HepG2 (cell line): ENCODE data around the gene EFNA4. TPM values are rescaled to one million over a fixed set of nuclear protein-coding genes. Genes with fewer than 3 reads are reported as not detected.

Experiments used
- ATAC-seq: fragments of 200-7000 bp; cut with Tn5 transposase; 3 replicates; pipeline ENCODE4 v1.9.1; 2020; ENCODE audit warnings: mild to moderate bottlenecking, moderate library complexity
- BruUV-seq: library from RNA; stranded (reverse); fragments of 400-500 nt; replicated peaks from 2 replicates; lab custom pipeline; 2021; lab: Mats Ljungman, UMichigan
- CTCF ChIA-PET: fragments of 300-600 bp; formaldehyde crosslinking; extraction: SDS; loops from one replicate; lab custom pipeline; 2021; ENCODE audit warnings: low total read pairs, inconsistent platforms, low intra/inter-chr PET ratio; lab: Yijun Ruan, JAX
- POLR2A ChIA-PET: fragments of 350-600 bp; sonication (Branson Sonifier 250); formaldehyde crosslinking; loops from one replicate; lab custom pipeline; 2020; ENCODE audit warnings: antibody characterized with exemption, inconsistent platforms; lab: Yijun Ruan, JAX
- DNase-seq: peaks from one replicate; pipeline ENCODE4 v3.0.0-alpha.2; 2015; ENCODE audit warnings: low spot score
- FAIRE-seq: peaks from 3 replicates; lab custom pipeline; 2011; peaks lifted over from hg19 to GRCh38; lab: Jason Lieb, UNC
- H2AFZ ChIP-seq: one replicate; pipeline ENCODE4 v1.6.1; 2011; ENCODE audit warnings: low read length, inconsistent platforms
- H3K27ac ChIP-seq: fragments of 300-600 bp; 3 replicates; pipeline ENCODE4 v1.8.0; 2011; ENCODE audit warnings: mixed run types, mild to moderate bottlenecking, mixed read lengths, low read length, inconsistent platforms; ENCODE audit not compliant: insufficient read depth; ENCODE audit errors: extremely low read length
- H3K27me3 ChIP-seq, 2 experiments: fragments of 200-600 bp in 1 of 2; 2 replicates in 1 of 2; 3 replicates in 1 of 2; pipeline versions ENCODE4 v1.6.0 to v1.8.0; 2011; ENCODE audit warnings: low read length in 2 of 2, mild to moderate bottlenecking in 2 of 2, moderate library complexity in 2 of 2, inconsistent platforms in 1 of 2; ENCODE audit not compliant: insufficient read depth in 2 of 2, control insufficient read depth in 1 of 2
- H3K36me3 ChIP-seq, 2 experiments: fragments of 200-600 bp in 1 of 2; replicated peaks in 1 of 2; 2 replicates in 1 of 2; 3 replicates in 1 of 2; pipeline versions ENCODE4 v1.5.1 to v1.8.0; 2011; ENCODE audit warnings: low read length in 2 of 2, inconsistent platforms in 1 of 2; ENCODE audit not compliant: insufficient read depth in 2 of 2, control insufficient read depth in 1 of 2
- H3K4me1 ChIP-seq: 2 replicates; pipeline ENCODE4 v1.5.1; 2012; ENCODE audit warnings: low read length, inconsistent platforms; ENCODE audit not compliant: insufficient read depth
- H3K4me2 ChIP-seq: 2 replicates; pipeline ENCODE4 v1.6.0; 2011; ENCODE audit warnings: low read depth, low read length, inconsistent platforms
- H3K4me3 ChIP-seq, 3 experiments: fragments of 200-600 bp in 1 of 3; sonication (generic), shearing (Covaris generic) in 1 of 3; replicated peaks in 1 of 3; 2 replicates each; pipeline ENCODE4 v1.5.1; 2011 to 2016; ENCODE audit warnings: low read length in 3 of 3, inconsistent platforms in 2 of 3, low read depth in 2 of 3, mild to moderate bottlenecking in 2 of 3, control low read depth in 1 of 3, mixed read lengths in 1 of 3; ENCODE audit not compliant: insufficient read depth in 1 of 3
- H3K79me2 ChIP-seq: one replicate; pipeline ENCODE4 v1.6.1; 2011; ENCODE audit warnings: low read length, inconsistent platforms; ENCODE audit not compliant: insufficient read depth
- H3K9ac ChIP-seq: 2 replicates; pipeline ENCODE4 v1.6.0; 2011; ENCODE audit warnings: mild to moderate bottlenecking, low read depth, low read length, inconsistent platforms; ENCODE audit not compliant: insufficient read depth
- H3K9me3 ChIP-seq: 2 replicates; pipeline ENCODE4 v1.5.1; 2012; ENCODE audit warnings: mild to moderate bottlenecking, low read length
- H4K20me1 ChIP-seq: 2 replicates; pipeline ENCODE4 v1.6.0; 2011; ENCODE audit warnings: inconsistent platforms, mild to moderate bottlenecking, low read length, moderate library complexity; ENCODE audit not compliant: insufficient read depth
- KDM5B ChIP-seq: sonication (generic); formaldehyde crosslinking; IDR thresholded peaks from 2 replicates; pipeline ENCODE4 v1.4.0; 2020; ENCODE audit warnings: missing genetic modification reagents, mild to moderate bottlenecking, borderline replicate concordance
- MAF1 ChIP-seq: sonication (generic); formaldehyde crosslinking; IDR thresholded peaks from 2 replicates; pipeline ENCODE4 v1.5.0; 2020; ENCODE audit warnings: missing genetic modification reagents, borderline replicate concordance
- NR2F6 ChIP-seq, 2 experiments: IDR thresholded peaks; 2 replicates each; pipeline ENCODE4 v1.6.1; 2016; ENCODE audit warnings: antibody characterized with exemption in 1 of 2, mild to moderate bottlenecking in 1 of 2
- POGK ChIP-seq: sonication (generic); formaldehyde crosslinking; conservative IDR thresholded peaks from 2 replicates; pipeline ENCODE4 v1.8.0; 2022; ENCODE audit warnings: mild to moderate bottlenecking, moderate library complexity, missing genetic modification reagents
- SAFB2 ChIP-seq: sonication (generic); formaldehyde crosslinking; IDR thresholded peaks from 2 replicates; pipeline ENCODE4 v1.5.1; 2020; ENCODE audit warnings: missing genetic modification reagents, low read depth, mild to moderate bottlenecking, borderline replicate concordance
- SAP130 ChIP-seq: IDR thresholded peaks from 2 replicates; pipeline ENCODE4 v1.6.1; 2016; ENCODE audit warnings: low read depth
- SNAI1 ChIP-seq: sonication (generic); formaldehyde crosslinking; IDR thresholded peaks from 2 replicates; pipeline ENCODE4 v1.5.0; 2020; ENCODE audit warnings: mild to moderate bottlenecking, missing genetic modification reagents, borderline replicate concordance
- SP4 ChIP-seq: sonication (generic); formaldehyde crosslinking; IDR thresholded peaks from 2 replicates; pipeline ENCODE4 v1.8.1; 2023; ENCODE audit warnings: mild to moderate bottlenecking, missing genetic modification reagents
- ZBTB38 ChIP-seq: sonication (generic); formaldehyde crosslinking; IDR thresholded peaks from 2 replicates; pipeline ENCODE4 v1.5.1; 2020; ENCODE audit warnings: mild to moderate bottlenecking, missing genetic modification reagents
- ZNF260 ChIP-seq: sonication (generic); formaldehyde crosslinking; IDR thresholded peaks from 2 replicates; pipeline ENCODE4 v1.4.0; 2020; ENCODE audit warnings: missing genetic modification reagents, low read depth, mild to moderate bottlenecking, borderline replicate concordance
- ZNF749 ChIP-seq: sonication (generic); formaldehyde crosslinking; IDR thresholded peaks from 2 replicates; pipeline ENCODE4 v1.8.0; 2022; ENCODE audit warnings: mild to moderate bottlenecking, missing genetic modification reagents, moderate library complexity, borderline replicate concordance
- ZNF777 ChIP-seq: sonication (generic); formaldehyde crosslinking; IDR thresholded peaks from 2 replicates; pipeline ENCODE4 v1.4.0; 2020; ENCODE audit warnings: missing genetic modification reagents
- WGBS: methylation state at CpG from one replicate; pipeline ENCODE4 v1.1.6; 2017; ENCODE audit warnings: low lambda C conversion rate; 5-methylcytosine and 5-hydroxymethylcytosine counted together
- in situ Hi-C: cut with HindIII; loops from 2 replicates; pipeline ENCODE4 v1.10.0; 2017; ENCODE audit warnings: low pct_unique_long_range_greater_than_20kb; ENCODE audit not compliant: extremely low pct_ligation_motif_present
- intact Hi-C: fragments of 100-400 bp; cut with micrococcal nuclease; formaldehyde crosslinking; loops from one replicate; pipeline ENCODE4 v1.10.0; 2022; ENCODE audit not compliant: unreplicated experiment
- polyA plus RNA-seq, 8 experiments: library from polyadenylated mRNA; depleted of rRNA in 3 of 8; stranded (reverse) in 7 of 8; unstranded in 1 of 8; fragments of >200 nt; fragmentation: Illumina TruSeq in 4 of 8; extraction: Trizol in 4 of 8; gene quantifications; 2 replicates each; pipeline versions ENCODE4 v1.2.1 to v1.2.3, GENCODE V29; 2011 to 2016; ENCODE audit warnings: low read depth in 4 of 8, missing spikeins in 1 of 8, mixed read lengths in 1 of 8; ENCODE audit not compliant: insufficient read depth in 1 of 8
- total RNA-seq, 5 experiments: library from RNA; depleted of rRNA; stranded (reverse); fragments of >200 nt; fragmentation: Illumina TruSeq; extraction: Trizol; gene quantifications; 2 replicates each; pipeline ENCODE4 v1.2.3, GENCODE V29; 2016; ENCODE audit warnings: low read depth in 1 of 5
- TF ChIP-seq, protein P1 (sequence below): IDR thresholded peaks from 2 replicates; pipeline ENCODE4 v1.6.1; 2012; ENCODE audit warnings: inconsistent platforms
- TF ChIP-seq, protein P2 (sequence below): sonication (generic); formaldehyde crosslinking; IDR thresholded peaks from 2 replicates; pipeline ENCODE4 v1.5.1; 2020; ENCODE audit warnings: mild to moderate bottlenecking, missing genetic modification reagents, moderate library complexity
- TF ChIP-seq, protein P3 (sequence below): sonication (generic); formaldehyde crosslinking; IDR thresholded peaks from 2 replicates; pipeline ENCODE4 v1.8.0; 2022; ENCODE audit warnings: missing genetic modification reagents, mild to moderate bottlenecking, borderline replicate concordance

The EFNA4 gene
- total and polyA plus RNA-seq, 2 of the 13 experiments (the other 11 are each of a cell fraction or from before 2014, with no cell fraction given) = 12.0 to 17.2 TPM

GRCh38 chr1:155078469-155079209 lies 15.1 kb downstream of the EFNA4 start, which contains the start of gene EFNA3:
EFNA3 (plus strand) TSS chr1:155078837; CDS start chr1:155078942, 105 bp downstream.
- H3K79me2 ChIP-seq = no peaks in the 10 kb centered on the region
- intact Hi-C loops (no loop called here), in situ Hi-C loops (no loop called here)
- H3K36me3 ChIP-seq = no peaks in the 10 kb centered on the region
- POLR2A ChIA-PET = interaction anchor here (2.3 kb wide), 1 partner anchor 15 kb away, joined by 10 read pairs; the partner anchor contains the start of gene EFNA4
- FAIRE-seq (no peak), ATAC-seq (peak; percentile 17), DNase-seq (no peak)
- WGBS = 1% methylated on average over 22 of the region's 59 CpGs
- no TSS peak for BruUV-seq
- H4K20me1 ChIP-seq = peaks cover 4% of the 10 kb centered on the region; the same call in 1 of the 2 replicates
- peak within 1 kb of the TSS; percentile 90 for H3K4me2 ChIP-seq
- peaks cover 58% of the 10 kb centered on the region for H3K4me1 ChIP-seq
- H3K27ac ChIP-seq = no peak within 1 kb of the TSS
- CTCF ChIA-PET = no interaction called here
- H2AFZ ChIP-seq = no peak within 1 kb of the TSS
- peak within 1 kb of the TSS; percentile 41 to 70 (median 50) for H3K4me3 ChIP-seq
- no peaks in the 10 kb centered on the region for H3K9me3 ChIP-seq
- peaks cover 26 to 92% of the 10 kb centered on the region in 2 experiments for H3K27me3 ChIP-seq
- H3K9ac ChIP-seq = 0 out of 2 replicates have a peak within 1 kb of the TSS, but pooled peaks have one; percentile 15
- TF ChIP-seq SNAI1 (CRISPR knock-in tag) (no peak), ZNF749 (CRISPR knock-in tag) (no peak), POGK (CRISPR knock-in tag) (no peak), SAP130 (peak; percentile 31; the same call in 1 of the 2 replicates), ZNF777 (CRISPR knock-in tag) (peak; percentile 86), ZNF260 (CRISPR knock-in tag) (no peak), NR2F6 (IDR thresholded peaks at IDR 0.05) (no peak), NR2F6 (CRISPR knock-in tag; IDR thresholded peaks at IDR 0.05) (no peak), ZBTB38 (peak; percentile 31; the same call in 1 of the 2 replicates), SAFB2 (CRISPR knock-in tag) (0 out of 2 replicates have a peak, but pooled peaks have one; percentile 34), MAF1 (CRISPR knock-in tag) (no peak), SP4 (CRISPR knock-in tag) (peak; percentile 42; the same call in 1 of the 2 replicates), KDM5B (CRISPR knock-in tag) (0 out of 2 replicates have a peak, but pooled peaks have one; percentile 18)
- TF ChIP-seq, protein P1, sequence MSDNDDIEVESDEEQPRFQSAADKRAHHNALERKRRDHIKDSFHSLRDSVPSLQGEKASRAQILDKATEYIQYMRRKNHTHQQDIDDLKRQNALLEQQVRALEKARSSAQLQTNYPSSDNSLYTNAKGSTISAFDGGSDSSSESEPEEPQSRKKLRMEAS = 0 out of 2 replicates have a peak, but pooled peaks have one; percentile 26
- TF ChIP-seq, protein P2, sequence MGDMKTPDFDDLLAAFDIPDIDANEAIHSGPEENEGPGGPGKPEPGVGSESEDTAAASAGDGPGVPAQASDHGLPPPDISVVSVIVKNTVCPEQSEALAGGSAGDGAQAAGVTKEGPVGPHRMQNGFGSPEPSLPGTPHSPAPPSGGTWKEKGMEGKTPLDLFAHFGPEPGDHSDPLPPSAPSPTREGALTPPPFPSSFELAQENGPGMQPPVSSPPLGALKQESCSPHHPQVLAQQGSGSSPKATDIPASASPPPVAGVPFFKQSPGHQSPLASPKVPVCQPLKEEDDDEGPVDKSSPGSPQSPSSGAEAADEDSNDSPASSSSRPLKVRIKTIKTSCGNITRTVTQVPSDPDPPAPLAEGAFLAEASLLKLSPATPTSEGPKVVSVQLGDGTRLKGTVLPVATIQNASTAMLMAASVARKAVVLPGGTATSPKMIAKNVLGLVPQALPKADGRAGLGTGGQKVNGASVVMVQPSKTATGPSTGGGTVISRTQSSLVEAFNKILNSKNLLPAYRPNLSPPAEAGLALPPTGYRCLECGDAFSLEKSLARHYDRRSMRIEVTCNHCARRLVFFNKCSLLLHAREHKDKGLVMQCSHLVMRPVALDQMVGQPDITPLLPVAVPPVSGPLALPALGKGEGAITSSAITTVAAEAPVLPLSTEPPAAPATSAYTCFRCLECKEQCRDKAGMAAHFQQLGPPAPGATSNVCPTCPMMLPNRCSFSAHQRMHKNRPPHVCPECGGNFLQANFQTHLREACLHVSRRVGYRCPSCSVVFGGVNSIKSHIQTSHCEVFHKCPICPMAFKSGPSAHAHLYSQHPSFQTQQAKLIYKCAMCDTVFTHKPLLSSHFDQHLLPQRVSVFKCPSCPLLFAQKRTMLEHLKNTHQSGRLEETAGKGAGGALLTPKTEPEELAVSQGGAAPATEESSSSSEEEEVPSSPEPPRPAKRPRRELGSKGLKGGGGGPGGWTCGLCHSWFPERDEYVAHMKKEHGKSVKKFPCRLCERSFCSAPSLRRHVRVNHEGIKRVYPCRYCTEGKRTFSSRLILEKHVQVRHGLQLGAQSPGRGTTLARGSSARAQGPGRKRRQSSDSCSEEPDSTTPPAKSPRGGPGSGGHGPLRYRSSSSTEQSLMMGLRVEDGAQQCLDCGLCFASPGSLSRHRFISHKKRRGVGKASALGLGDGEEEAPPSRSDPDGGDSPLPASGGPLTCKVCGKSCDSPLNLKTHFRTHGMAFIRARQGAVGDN (CRISPR knock-in tag) = peak; percentile 35; the same call in 1 of the 2 replicates
- TF ChIP-seq, protein P3, sequence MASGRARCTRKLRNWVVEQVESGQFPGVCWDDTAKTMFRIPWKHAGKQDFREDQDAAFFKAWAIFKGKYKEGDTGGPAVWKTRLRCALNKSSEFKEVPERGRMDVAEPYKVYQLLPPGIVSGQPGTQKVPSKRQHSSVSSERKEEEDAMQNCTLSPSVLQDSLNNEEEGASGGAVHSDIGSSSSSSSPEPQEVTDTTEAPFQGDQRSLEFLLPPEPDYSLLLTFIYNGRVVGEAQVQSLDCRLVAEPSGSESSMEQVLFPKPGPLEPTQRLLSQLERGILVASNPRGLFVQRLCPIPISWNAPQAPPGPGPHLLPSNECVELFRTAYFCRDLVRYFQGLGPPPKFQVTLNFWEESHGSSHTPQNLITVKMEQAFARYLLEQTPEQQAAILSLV (CRISPR knock-in tag) = peak; percentile 71; the same call in 1 of the 2 replicates
